Left hindlimb (tissue), 1 donor: ENCODE measurements around the gene CELA3A.

Experiments
- DNase-seq: peaks from one replicate; pipeline ENCODE4 v3.0.0-alpha.2; 2018

The CELA3A gene

GRCh38 chr1:22052115-22053016 lies 50.9 kb downstream of the CELA3A start, which contains the start of gene CDC42:
TSS of gene CDC42 (plus strand) at chr1:22052709. CDS start at chr1:22078479, 25,770 bp downstream.
- peak; percentile 98 for DNase-seq

GRCh38 chr1:22053017-22053860 lies 51.8 kb downstream of the CELA3A start:
- DNase-seq = peak; percentile 80

GRCh38 chr1:22053861-22054770 lies 52.7 kb downstream of the CELA3A start:
- no peak for DNase-seq

GRCh38 chr1:22055463-22055862 lies 54.0 kb downstream of the CELA3A start:
- DNase-seq = no peak

GRCh38 chr1:22056043-22056442 lies 54.6 kb downstream of the CELA3A start:
- DNase-seq = no peak

GRCh38 chr1:22056936-22057335 lies 55.5 kb downstream of the CELA3A start:
- DNase-seq = no peak

GRCh38 chr1:22057861-22058260 lies 56.4 kb downstream of the CELA3A start:
- DNase-seq = no peak
